Endothelial cell of umbilical vein (primary cell): ENCODE measurements around the gene M1AP.

Source experiments
- POLR2A ChIP-seq: IDR thresholded peaks from 2 replicates; pipeline ENCODE4 v1.6.1; 2012; ENCODE audit warnings: low read depth, mild to moderate bottlenecking, control low read depth, low read length
- TF ChIP-seq, protein P1 (sequence below), 2 donors: IDR thresholded peaks; 1 replicate in 1 of 2; 2 replicates in 1 of 2; pipeline ENCODE4 v1.5.1; 2011; ENCODE audit warnings: low read length in 2 of 2, mild to moderate bottlenecking in 2 of 2, moderate library complexity in 2 of 2, control low read depth in 1 of 2, inconsistent platforms in 1 of 2, low read depth in 1 of 2; ENCODE audit not compliant: insufficient read depth in 1 of 2; ENCODE audit errors: extremely low read depth in 1 of 2

DNA sequence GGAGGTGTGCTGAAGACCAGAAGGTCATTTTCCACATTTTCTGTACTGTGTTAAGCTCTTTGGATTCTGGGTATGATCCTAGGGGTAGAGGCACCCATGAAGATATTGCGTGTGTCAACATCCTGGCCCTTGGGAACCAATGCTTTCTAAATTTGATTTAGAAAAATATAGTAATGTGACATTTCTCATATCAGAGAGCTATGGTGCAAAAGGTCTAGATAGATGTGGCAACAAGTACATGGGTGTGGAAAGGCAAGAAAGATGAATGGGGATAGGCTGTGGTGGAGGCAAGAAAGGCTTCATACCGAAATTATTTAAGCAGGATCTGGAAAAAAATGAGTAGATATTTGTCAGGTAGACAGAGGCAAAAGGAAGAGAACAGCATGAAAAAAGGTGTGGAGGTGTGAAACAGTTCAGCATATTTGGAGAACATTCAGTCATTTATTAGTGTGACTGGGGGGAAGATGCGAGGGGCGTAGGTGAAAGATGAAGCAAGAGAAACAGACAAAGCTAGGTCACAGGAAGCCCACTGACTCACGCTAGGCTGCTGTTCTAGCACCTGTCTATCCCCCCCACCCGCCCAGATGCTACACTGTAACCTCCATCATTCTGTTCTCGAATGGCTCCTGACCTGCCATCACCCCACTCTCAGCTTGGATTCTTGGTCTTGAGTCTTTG, 81.9 kb downstream of the M1AP start:
- TF ChIP-seq POLR2A: no peak
- TF ChIP-seq, protein P1, sequence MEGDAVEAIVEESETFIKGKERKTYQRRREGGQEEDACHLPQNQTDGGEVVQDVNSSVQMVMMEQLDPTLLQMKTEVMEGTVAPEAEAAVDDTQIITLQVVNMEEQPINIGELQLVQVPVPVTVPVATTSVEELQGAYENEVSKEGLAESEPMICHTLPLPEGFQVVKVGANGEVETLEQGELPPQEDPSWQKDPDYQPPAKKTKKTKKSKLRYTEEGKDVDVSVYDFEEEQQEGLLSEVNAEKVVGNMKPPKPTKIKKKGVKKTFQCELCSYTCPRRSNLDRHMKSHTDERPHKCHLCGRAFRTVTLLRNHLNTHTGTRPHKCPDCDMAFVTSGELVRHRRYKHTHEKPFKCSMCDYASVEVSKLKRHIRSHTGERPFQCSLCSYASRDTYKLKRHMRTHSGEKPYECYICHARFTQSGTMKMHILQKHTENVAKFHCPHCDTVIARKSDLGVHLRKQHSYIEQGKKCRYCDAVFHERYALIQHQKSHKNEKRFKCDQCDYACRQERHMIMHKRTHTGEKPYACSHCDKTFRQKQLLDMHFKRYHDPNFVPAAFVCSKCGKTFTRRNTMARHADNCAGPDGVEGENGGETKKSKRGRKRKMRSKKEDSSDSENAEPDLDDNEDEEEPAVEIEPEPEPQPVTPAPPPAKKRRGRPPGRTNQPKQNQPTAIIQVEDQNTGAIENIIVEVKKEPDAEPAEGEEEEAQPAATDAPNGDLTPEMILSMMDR (IDR thresholded peaks at IDR 0.05; ENCODE audit: extremely low read depth in 1 of 2, insufficient read depth in 1 of 2, low read depth in 1 of 2, low read length in 2 of 2): no peak
